Measurements from ENCODE around the gene JAKMIP2.

The JAKMIP2 gene

DNA sequence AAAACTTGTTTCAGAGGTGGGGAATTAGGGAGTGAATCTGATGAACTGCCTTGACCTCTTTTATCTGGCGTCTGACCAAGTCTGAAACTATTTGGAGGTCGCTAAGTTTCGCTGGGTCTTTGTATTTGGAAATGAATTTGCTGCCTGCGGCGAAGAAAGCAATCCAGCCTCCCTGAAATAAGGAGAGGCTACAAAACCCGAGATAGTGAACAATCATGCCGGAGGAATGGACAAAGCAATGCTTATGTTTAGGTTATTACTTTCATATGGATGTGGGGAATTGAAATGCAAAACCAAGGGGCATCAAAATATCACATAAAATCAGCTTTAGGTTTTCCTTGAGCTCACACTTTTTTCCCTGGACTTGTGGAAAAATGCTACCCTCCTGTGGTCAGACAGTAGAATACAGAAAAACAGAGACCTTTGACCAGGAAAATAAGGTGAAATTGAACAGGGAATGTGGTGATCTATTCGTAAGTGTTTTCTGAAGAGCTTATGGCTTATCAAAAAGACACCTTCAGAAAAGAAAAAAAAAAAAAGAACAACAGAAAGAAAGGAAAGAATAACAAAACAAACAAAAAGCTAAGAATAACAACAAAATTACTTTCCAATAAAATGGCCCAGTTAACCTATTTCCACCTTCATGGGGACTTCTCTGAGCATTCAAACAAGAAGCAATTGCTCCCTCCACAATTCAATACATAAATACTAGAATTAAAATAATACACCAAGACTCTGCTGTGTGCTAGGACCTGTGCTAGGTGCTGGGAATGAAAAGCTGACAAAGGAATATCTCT is 204.1 kb downstream of the JAKMIP2 start:
- no peaks in the 10 kb centered on the region for H3K9me2 ChIP-seq (replicated peaks; ENCODE audit: insufficient read depth, low read length)
- no peak overlapping the region for H3K4me3 ChIP-seq (ENCODE audit: insufficient read depth, low read length, poor library complexity, severe bottlenecking)
- H3K36me3 ChIP-seq (ENCODE audit: low read length), result no peaks in the 10 kb centered on the region
- H3F3A ChIP-seq (ENCODE audit: insufficient read depth), result no peaks in the 10 kb centered on the region
- H3K27me3 ChIP-seq (ENCODE audit: low read length), result no peaks in the 10 kb centered on the region
- no peak for TF ChIP-seq EZH2phosphoT487 (conservative IDR thresholded peaks at IDR 0.05; ENCODE audit: low read length)
- TF ChIP-seq, protein P1, sequence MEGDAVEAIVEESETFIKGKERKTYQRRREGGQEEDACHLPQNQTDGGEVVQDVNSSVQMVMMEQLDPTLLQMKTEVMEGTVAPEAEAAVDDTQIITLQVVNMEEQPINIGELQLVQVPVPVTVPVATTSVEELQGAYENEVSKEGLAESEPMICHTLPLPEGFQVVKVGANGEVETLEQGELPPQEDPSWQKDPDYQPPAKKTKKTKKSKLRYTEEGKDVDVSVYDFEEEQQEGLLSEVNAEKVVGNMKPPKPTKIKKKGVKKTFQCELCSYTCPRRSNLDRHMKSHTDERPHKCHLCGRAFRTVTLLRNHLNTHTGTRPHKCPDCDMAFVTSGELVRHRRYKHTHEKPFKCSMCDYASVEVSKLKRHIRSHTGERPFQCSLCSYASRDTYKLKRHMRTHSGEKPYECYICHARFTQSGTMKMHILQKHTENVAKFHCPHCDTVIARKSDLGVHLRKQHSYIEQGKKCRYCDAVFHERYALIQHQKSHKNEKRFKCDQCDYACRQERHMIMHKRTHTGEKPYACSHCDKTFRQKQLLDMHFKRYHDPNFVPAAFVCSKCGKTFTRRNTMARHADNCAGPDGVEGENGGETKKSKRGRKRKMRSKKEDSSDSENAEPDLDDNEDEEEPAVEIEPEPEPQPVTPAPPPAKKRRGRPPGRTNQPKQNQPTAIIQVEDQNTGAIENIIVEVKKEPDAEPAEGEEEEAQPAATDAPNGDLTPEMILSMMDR (IDR thresholded peaks at IDR 0.05; ENCODE audit: insufficient read depth, low read length, poor library complexity, severe bottlenecking), result no peak
- H3K27ac ChIP-seq (ENCODE audit: low read depth, low read length), result no peak overlapping the region
- H4K20me1 ChIP-seq (ENCODE audit: low read depth, low read length), result no peaks in the 10 kb centered on the region
- H3K9ac ChIP-seq (ENCODE audit: low read length), result no peak overlapping the region
- no peak overlapping the region for H2AFZ ChIP-seq (ENCODE audit: low read depth, low read length, severe bottlenecking)
- no peak overlapping the region for H3K4me2 ChIP-seq (ENCODE audit: low read depth, low read length, poor library complexity, severe bottlenecking)
- no peaks in the 10 kb centered on the region for H3K9me3 ChIP-seq (ENCODE audit: insufficient read depth, low read length)
- no peaks in the 10 kb centered on the region for H3K79me2 ChIP-seq (ENCODE audit: insufficient read depth, low read length)

- Histone ChIP-seq H3K9me2 (replicated peaks; ENCODE audit: insufficient read depth, low read length) (no peaks in the 10 kb centered on the region), H3K4me2 (ENCODE audit: low read depth, low read length, poor library complexity, severe bottlenecking) (no peak overlapping the region), H3K27ac (ENCODE audit: low read depth, low read length) (no peak overlapping the region), H3K9ac (ENCODE audit: low read length) (no peak overlapping the region), H3K79me2 (ENCODE audit: insufficient read depth, low read length) (no peaks in the 10 kb centered on the region), H3K9me3 (ENCODE audit: insufficient read depth, low read length) (no peaks in the 10 kb centered on the region), H3K36me3 (ENCODE audit: low read length) (no peaks in the 10 kb centered on the region), H3K4me3 (ENCODE audit: insufficient read depth, low read length, poor library complexity, severe bottlenecking) (no peak overlapping the region), H3F3A (ENCODE audit: insufficient read depth) (no peaks in the 10 kb centered on the region), H2AFZ (ENCODE audit: low read depth, low read length, severe bottlenecking) (no peak overlapping the region), H3K27me3 (ENCODE audit: low read length) (no peaks in the 10 kb centered on the region), H4K20me1 (ENCODE audit: low read depth, low read length) (no peaks in the 10 kb centered on the region)
- TF ChIP-seq, protein P1 (IDR thresholded peaks at IDR 0.05; ENCODE audit: insufficient read depth, low read length, poor library complexity, severe bottlenecking), result peak; percentile 75
- no peak for TF ChIP-seq EZH2phosphoT487 (conservative IDR thresholded peaks at IDR 0.05; ENCODE audit: low read length)
These were observed 205.6 kb downstream of the JAKMIP2 start for GRCh38 chr5:147576646-147577535.

- H4K20me1 ChIP-seq (ENCODE audit: low read depth, low read length), result no peaks in the 10 kb centered on the region
- no peak overlapping the region for H3K27ac ChIP-seq (ENCODE audit: low read depth, low read length)
- H3K9me2 ChIP-seq (replicated peaks; ENCODE audit: insufficient read depth, low read length), result no peaks in the 10 kb centered on the region
- no peaks in the 10 kb centered on the region for H3K27me3 ChIP-seq (ENCODE audit: low read length)
- H3K4me3 ChIP-seq (ENCODE audit: insufficient read depth, low read length, poor library complexity, severe bottlenecking), result no peak overlapping the region
- H3K79me2 ChIP-seq (ENCODE audit: insufficient read depth, low read length), result no peaks in the 10 kb centered on the region
- H3F3A ChIP-seq (ENCODE audit: insufficient read depth), result no peaks in the 10 kb centered on the region
- no peak overlapping the region for H3K4me2 ChIP-seq (ENCODE audit: low read depth, low read length, poor library complexity, severe bottlenecking)
- no peak overlapping the region for H3K9ac ChIP-seq (ENCODE audit: low read length)
- TF ChIP-seq, protein P1 (IDR thresholded peaks at IDR 0.05; ENCODE audit: insufficient read depth, low read length, poor library complexity, severe bottlenecking), result no peak
- TF ChIP-seq EZH2phosphoT487 (conservative IDR thresholded peaks at IDR 0.05; ENCODE audit: low read length), result no peak
- no peaks in the 10 kb centered on the region for H3K9me3 ChIP-seq (ENCODE audit: insufficient read depth, low read length)
- H3K36me3 ChIP-seq (ENCODE audit: low read length), result no peaks in the 10 kb centered on the region
- no peak overlapping the region for H2AFZ ChIP-seq (ENCODE audit: low read depth, low read length, severe bottlenecking)
These were observed 206.9 kb downstream of the JAKMIP2 start for GRCh38 chr5:147575598-147575997.

Measured in SU-DHL-6 (cell line).